ENCODE measurements around the gene PLVAP. TPM values are rescaled to one million over a fixed set of nuclear protein-coding genes. Genes with fewer than 3 reads are reported as not detected.

Gene PLVAP
- polyA plus RNA-seq, 1 experiment: not detected

- CTCF ChIA-PET: interaction anchor here (1.0 kb wide), 1 partner anchor 34 kb away, joined by 3 read pairs; no protein-coding TSS in a partner anchor
- Histone ChIP-seq H3K36me3 (ENCODE audit: control insufficient read depth, insufficient read depth, low read length) (peaks cover 5% of the 10 kb centered on the region), H3K4me3 (ENCODE audit: low read depth, low read length) (peak overlapping the region; percentile 91), H3K27me3 (ENCODE audit: control insufficient read depth, insufficient read depth, low read length) (no peaks in the 10 kb centered on the region)
- DNase-seq (ENCODE audit: low read depth): no peak
- TF ChIP-seq CTCF (IDR thresholded peaks at IDR 0.05; ENCODE audit: insufficient read depth, low read depth, low read length): peak; percentile 24; the same call in 1 of the 2 replicates
- POLR2A ChIA-PET: interaction anchor here (0.5 kb wide), 1 partner anchor 619 kb away, joined by 3 read pairs; no protein-coding TSS in a partner anchor
These were observed 43.4 kb upstream of the PLVAP start for GRCh38 chr19:17420475-17420924.

GRCh38 chr19:17419621-17420474 lies 42.7 kb upstream of the PLVAP start, which contains the start of gene MVB12A:
TSS of gene MVB12A (plus strand) at chr19:17420047. CDS start at chr19:17420136, 89 bp downstream.
- ChIA-PET CTCF (interaction anchor here (0.8 to 1.4 kb wide), 6 partner anchors 8 to 133 kb away, joined by 3 to 6 read pairs (median 3); no protein-coding TSS in a partner anchor), POLR2A (interaction anchor here (0.5 kb wide), 2 partner anchors 50 to 620 kb away, joined by 3 read pairs; partner anchors contain the start of gene SLC27A1)
- no peaks in the 10 kb centered on the region for H3K27me3 ChIP-seq (ENCODE audit: control insufficient read depth, insufficient read depth, low read length)
- TF ChIP-seq CTCF (IDR thresholded peaks at IDR 0.05; ENCODE audit: insufficient read depth, low read depth, low read length): no peak
- peaks cover 5% of the 10 kb centered on the region for H3K36me3 ChIP-seq (ENCODE audit: control insufficient read depth, insufficient read depth, low read length)
- H3K4me3 ChIP-seq (ENCODE audit: low read depth, low read length): peak within 1 kb of the TSS; percentile 91
- DNase-seq (ENCODE audit: low read depth): peak; percentile 98

GRCh38 chr19:17419154-17419620 lies 42.0 kb upstream of the PLVAP start:
- H3K36me3 ChIP-seq (ENCODE audit: control insufficient read depth, insufficient read depth, low read length): peaks cover 5% of the 10 kb centered on the region
- ChIA-PET POLR2A (interaction anchor here (0.5 kb wide), 1 partner anchor 51 kb away, joined by 3 read pairs; the partner anchor contains the start of gene SLC27A1), CTCF (interaction anchor here (0.8 to 1.4 kb wide), 5 partner anchors 8 to 46 kb away, joined by 3 to 6 read pairs (median 3); no protein-coding TSS in a partner anchor)
- peak overlapping the region; percentile 47 for H3K4me3 ChIP-seq (ENCODE audit: low read depth, low read length)
- 0 out of 2 replicates have a peak, but pooled peaks cover under 1% of the 10 kb centered on the region for H3K27me3 ChIP-seq (ENCODE audit: control insufficient read depth, insufficient read depth, low read length)
- no peak for TF ChIP-seq CTCF (IDR thresholded peaks at IDR 0.05; ENCODE audit: insufficient read depth, low read depth, low read length)
- no peak for DNase-seq (ENCODE audit: low read depth)

GRCh38 chr19:17418710-17419109 lies 41.6 kb upstream of the PLVAP start:
- Histone ChIP-seq H3K4me3 (ENCODE audit: low read depth, low read length) (no peak overlapping the region), H3K36me3 (ENCODE audit: control insufficient read depth, insufficient read depth, low read length) (peaks cover 5% of the 10 kb centered on the region), H3K27me3 (ENCODE audit: control insufficient read depth, insufficient read depth, low read length) (0 out of 2 replicates have a peak, but pooled peaks cover 1% of the 10 kb centered on the region)
- ChIA-PET CTCF (interaction anchor here (1.0 to 1.4 kb wide), 2 partner anchors 22 to 29 kb away, joined by 3 to 6 read pairs; no protein-coding TSS in a partner anchor), POLR2A (no interaction called here)
- DNase-seq (ENCODE audit: low read depth): no peak
- no peak for TF ChIP-seq CTCF (IDR thresholded peaks at IDR 0.05; ENCODE audit: insufficient read depth, low read depth, low read length)

GRCh38 chr19:17415121-17415520 lies 38.0 kb upstream of the PLVAP start:
- CTCF ChIA-PET: no interaction called here
- no peaks in the 10 kb centered on the region for H3K36me3 ChIP-seq (ENCODE audit: control insufficient read depth, insufficient read depth, low read length)
- POLR2A ChIA-PET: no interaction called here
- no peak for TF ChIP-seq CTCF (IDR thresholded peaks at IDR 0.05; ENCODE audit: insufficient read depth, low read depth, low read length)
- 0 out of 2 replicates have a peak, but pooled peaks cover 1% of the 10 kb centered on the region for H3K27me3 ChIP-seq (ENCODE audit: control insufficient read depth, insufficient read depth, low read length)
- no peak overlapping the region for H3K4me3 ChIP-seq (ENCODE audit: low read depth, low read length)
- DNase-seq (ENCODE audit: low read depth): no peak
